MM.1S (cell line): ENCODE results near the gene CCDC17.

ENCODE experiments used
- DNase-seq: peaks from one replicate; pipeline ENCODE4 v3.0.0-alpha.2; 2015
- H2AFZ ChIP-seq: fragments of 300-600 bp; sonication (generic); 2 replicates; pipeline ENCODE4 v1.6.0; 2016; ENCODE audit warnings: antibody characterized with exemption, low read length
- H3F3A ChIP-seq: fragments of 300-600 bp; sonication (generic); 2 replicates; pipeline ENCODE4 v1.6.1; 2016; ENCODE audit warnings: mild to moderate bottlenecking, antibody characterized with exemption, low read length, moderate library complexity, mixed read lengths; ENCODE audit not compliant: insufficient read depth
- H3K27ac ChIP-seq: fragments of 300-600 bp; sonication (generic); 2 replicates; pipeline ENCODE4 v1.5.1; 2016; ENCODE audit warnings: mild to moderate bottlenecking, low read length
- H3K27me3 ChIP-seq: fragments of 300-600 bp; sonication (generic); replicated peaks from 2 replicates; pipeline ENCODE4 v1.6.0; 2016; ENCODE audit warnings: low read length; ENCODE audit not compliant: insufficient read depth
- H3K36me3 ChIP-seq: fragments of 300-600 bp; sonication (generic); replicated peaks from 2 replicates; pipeline ENCODE4 v1.6.1; 2016; ENCODE audit warnings: mild to moderate bottlenecking, low read length, mixed read lengths; ENCODE audit not compliant: insufficient read depth
- H3K4me1 ChIP-seq: fragments of 300-600 bp; sonication (generic); 2 replicates; pipeline ENCODE4 v1.6.1; 2016; ENCODE audit warnings: low read length, mixed read lengths
- H3K4me2 ChIP-seq: fragments of 300-600 bp; sonication (generic); 2 replicates; pipeline ENCODE4 v1.6.0; 2016; ENCODE audit warnings: low read depth, low read length
- H3K4me3 ChIP-seq: fragments of 300-600 bp; sonication (generic); 2 replicates; pipeline ENCODE4 v1.5.1; 2016; ENCODE audit warnings: low read length, mixed read lengths
- H3K79me2 ChIP-seq: fragments of 300-600 bp; sonication (generic); 2 replicates; pipeline ENCODE4 v1.6.1; 2016; ENCODE audit warnings: mixed run types, low read length, mixed read lengths
- H3K9ac ChIP-seq: fragments of 300-600 bp; sonication (generic); 2 replicates; pipeline ENCODE4 v1.6.1; 2016; ENCODE audit warnings: low read length, mixed read lengths
- H3K9me2 ChIP-seq: fragments of 300-600 bp; sonication (generic); replicated peaks from 2 replicates; pipeline ENCODE4 v1.6.1; 2016; ENCODE audit warnings: mild to moderate bottlenecking, low read length, mixed read lengths; ENCODE audit not compliant: insufficient read depth
- H3K9me3 ChIP-seq: fragments of 300-600 bp; sonication (generic); replicated peaks from 2 replicates; pipeline ENCODE4 v1.6.1; 2016; ENCODE audit warnings: mild to moderate bottlenecking, low read length, mixed read lengths; ENCODE audit not compliant: insufficient read depth
- H4K20me1 ChIP-seq: fragments of 300-600 bp; sonication (generic); 2 replicates; pipeline ENCODE4 v1.6.1; 2016; ENCODE audit warnings: mild to moderate bottlenecking, low read length, moderate library complexity, mixed read lengths; ENCODE audit not compliant: insufficient read depth
- CTCF ChIP-seq: fragments of 300-600 bp; sonication (generic); IDR thresholded peaks from 2 replicates; pipeline ENCODE4 v1.5.1; 2016; ENCODE audit warnings: antibody characterized with exemption, low read length, mixed read lengths
- EZH2 ChIP-seq: fragments of 300-600 bp; sonication (generic); optimal IDR thresholded peaks from 2 replicates; pipeline ENCODE3; 2017; ENCODE audit warnings: low read depth, mild to moderate bottlenecking, antibody characterized with exemption, low read length, mixed read lengths
- EZH2phosphoT487 ChIP-seq: fragments of 300-600 bp; sonication (generic); IDR thresholded peaks from 2 replicates; pipeline ENCODE4 v1.6.1; 2018; ENCODE audit warnings: antibody characterized with exemption, low read length

CCDC17 gene

DNA sequence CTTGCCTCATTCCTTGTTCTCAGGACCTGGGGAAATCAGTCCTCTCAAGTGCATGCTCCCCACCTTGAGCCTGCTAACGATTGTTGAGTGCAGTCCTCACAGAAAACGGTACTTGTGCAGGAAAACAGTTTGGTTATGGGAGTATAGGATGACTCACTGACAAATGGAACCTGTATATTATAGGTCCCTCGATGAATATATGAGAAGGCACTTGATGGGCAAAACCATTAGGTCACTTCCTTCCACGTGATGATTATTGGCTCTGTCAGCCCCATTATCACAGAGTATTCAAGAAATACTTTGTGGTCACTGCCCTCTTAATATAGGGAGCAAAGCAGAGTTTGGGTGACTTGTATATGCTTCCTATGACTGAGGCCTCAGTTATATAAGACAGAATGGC, 6.2 kb downstream of the CCDC17 start:
- Histone ChIP-seq H3K4me3 (no peak overlapping the region), H3K9ac (no peak overlapping the region), H3K36me3 (peaks cover 17% of the 10 kb centered on the region), H3K79me2 (peaks cover 11% of the 10 kb centered on the region; the same call in 1 of the 2 replicates), H3K27me3 (no peaks in the 10 kb centered on the region), H3K9me2 (no peaks in the 10 kb centered on the region), H2AFZ (no peak overlapping the region), H3K4me1 (no peaks in the 10 kb centered on the region), H3F3A (peaks cover 40% of the 10 kb centered on the region), H3K4me2 (no peak overlapping the region), H4K20me1 (no peaks in the 10 kb centered on the region), H3K27ac (no peak overlapping the region), H3K9me3 (no peaks in the 10 kb centered on the region)
- TF ChIP-seq EZH2 (no peak), CTCF (no peak), EZH2phosphoT487 (no peak)
- no peak for DNase-seq

DNA sequence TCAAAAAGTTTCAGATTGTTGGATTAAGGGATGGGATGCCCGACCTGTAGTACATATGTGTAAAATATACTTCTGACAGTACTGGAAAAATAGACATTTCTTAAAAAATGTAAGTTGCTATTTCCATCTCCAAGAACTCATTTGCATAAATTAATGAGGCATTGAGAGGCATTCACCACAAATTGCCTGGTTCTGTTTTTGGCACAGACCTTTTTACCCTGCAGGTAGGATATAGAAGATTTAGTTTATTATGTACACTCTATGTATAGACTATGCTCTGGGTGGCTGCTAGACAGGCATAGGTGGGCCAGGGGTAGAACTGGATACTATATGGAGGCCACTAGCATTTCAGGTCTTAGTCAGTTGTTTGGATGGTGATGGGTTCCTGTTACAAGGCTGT, 8.0 kb downstream of the CCDC17 start:
- Histone ChIP-seq H3K9ac (no peak overlapping the region), H3K36me3 (peaks cover 22% of the 10 kb centered on the region), H3K4me1 (no peaks in the 10 kb centered on the region), H3K4me2 (no peak overlapping the region), H4K20me1 (no peaks in the 10 kb centered on the region), H3K4me3 (no peak overlapping the region), H3K9me3 (no peaks in the 10 kb centered on the region), H3K27me3 (no peaks in the 10 kb centered on the region), H2AFZ (no peak overlapping the region), H3K27ac (no peak overlapping the region), H3K79me2 (peaks cover 14% of the 10 kb centered on the region; the same call in 1 of the 2 replicates), H3K9me2 (no peaks in the 10 kb centered on the region), H3F3A (peaks cover 34% of the 10 kb centered on the region)
- no peak for DNase-seq
- TF ChIP-seq CTCF, result no peak
- no peak for TF ChIP-seq EZH2
- no peak for TF ChIP-seq EZH2phosphoT487

DNA sequence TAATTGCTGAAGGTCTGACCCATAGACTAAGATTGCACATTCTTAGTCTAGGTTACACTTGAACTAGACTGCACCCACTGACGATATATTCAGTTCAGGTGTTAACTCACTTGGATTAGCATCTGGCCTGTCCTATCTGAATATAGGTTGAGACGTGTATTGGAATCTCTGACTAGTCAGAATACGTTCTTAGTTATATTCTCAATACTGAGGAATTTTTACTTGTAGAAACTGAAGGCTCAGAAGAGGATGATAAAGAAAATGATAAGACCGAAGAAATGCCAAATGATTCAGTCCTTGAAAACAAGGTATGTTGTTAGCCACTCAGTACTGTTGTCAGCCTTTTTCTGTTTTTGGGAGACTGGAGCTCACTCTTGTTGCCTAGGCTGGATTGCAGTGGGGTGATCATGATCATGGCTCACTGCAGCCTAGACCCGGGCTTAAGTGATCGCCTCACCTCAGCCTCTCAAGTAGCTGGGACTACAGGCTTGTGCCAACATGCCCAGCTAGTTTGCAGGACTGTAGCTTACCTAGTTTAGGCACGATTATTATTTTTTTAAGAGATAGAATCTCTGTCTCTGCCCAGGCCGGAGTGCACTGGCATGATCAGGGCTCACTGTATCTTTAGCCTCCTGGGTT, 10.8 kb downstream of the CCDC17 start:
- H3K27ac ChIP-seq, result no peak overlapping the region
- peaks cover 26% of the 10 kb centered on the region; the same call in 1 of the 2 replicates for H3K79me2 ChIP-seq
- H2AFZ ChIP-seq, result no peak overlapping the region
- H3K4me2 ChIP-seq, result no peak overlapping the region
- H3K9ac ChIP-seq, result no peak overlapping the region
- H3F3A ChIP-seq, result peaks cover 13% of the 10 kb centered on the region; the same call in 1 of the 2 replicates
- H4K20me1 ChIP-seq, result no peaks in the 10 kb centered on the region
- H3K4me1 ChIP-seq, result no peaks in the 10 kb centered on the region
- no peaks in the 10 kb centered on the region for H3K27me3 ChIP-seq
- no peak for TF ChIP-seq EZH2
- TF ChIP-seq CTCF, result no peak
- no peak for TF ChIP-seq EZH2phosphoT487
- H3K9me3 ChIP-seq, result no peaks in the 10 kb centered on the region
- peaks cover 25% of the 10 kb centered on the region for H3K36me3 ChIP-seq
- no peak overlapping the region for H3K4me3 ChIP-seq
- DNase-seq, result no peak
- H3K9me2 ChIP-seq, result no peaks in the 10 kb centered on the region
